RPMI7951 (cell line): ENCODE results near the gene ANKRD13B. TPM values are rescaled to one million over a fixed set of nuclear protein-coding genes. Genes with fewer than 3 reads are reported as not detected.

Source experiments
- DNase-seq: peaks from one replicate; pipeline ENCODE4 v3.0.0-alpha.2; 2012; ENCODE audit warnings: low read depth
- total RNA-seq: library from RNA; depleted of rRNA; stranded (reverse); fragments of >200 nt; shearing (Covaris generic); gene quantifications from 2 replicates; pipeline ENCODE4 v1.2.3, GENCODE V29; 2014

The ANKRD13B gene
- total RNA-seq, 1 experiment from 2014 or later, result 1.2 TPM

DNA sequence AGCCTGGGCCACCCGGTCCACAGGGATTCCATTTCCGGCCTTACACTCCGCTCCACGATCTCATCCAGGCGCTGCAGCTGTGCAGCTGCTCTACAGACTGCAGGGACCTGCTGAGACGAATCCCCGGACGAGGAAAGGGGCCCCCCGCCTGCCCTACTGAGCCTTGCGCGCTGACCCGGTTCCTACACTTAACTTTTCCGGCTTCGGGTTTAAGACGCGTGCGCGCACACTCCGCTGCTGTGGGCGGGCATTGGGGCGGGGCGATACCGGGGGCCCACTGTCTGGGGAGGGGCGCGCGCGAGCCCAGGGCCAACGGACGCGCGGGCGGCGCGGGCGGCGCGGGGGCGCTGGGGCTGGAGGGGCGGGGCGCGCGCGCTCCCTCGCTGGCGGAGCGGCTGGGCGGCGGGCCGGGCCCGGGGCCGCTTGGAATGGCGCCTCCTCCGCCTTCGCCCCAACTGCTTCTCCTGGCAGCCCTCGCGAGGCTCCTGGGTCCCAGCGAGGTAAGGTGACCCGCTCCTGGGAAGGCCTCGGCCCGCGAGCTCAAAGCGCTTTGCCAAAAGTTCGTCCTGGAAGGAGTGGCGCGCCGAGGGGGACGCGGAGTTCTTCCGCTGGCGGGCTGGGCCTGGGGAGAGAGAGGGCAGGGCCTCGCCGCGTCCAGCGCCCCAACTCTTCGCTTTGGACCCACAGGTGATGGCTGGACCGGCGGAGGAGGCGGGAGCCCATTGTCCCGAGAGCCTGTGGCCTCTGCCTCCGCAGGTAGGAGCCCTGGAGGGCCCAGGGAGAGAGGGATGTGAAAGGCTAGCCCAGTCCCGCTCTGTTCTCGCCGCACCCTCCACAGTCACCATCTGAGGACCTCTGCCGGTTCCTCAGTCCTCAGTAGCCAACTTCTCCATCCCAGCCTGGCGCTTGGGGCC is 24.3 kb upstream of the ANKRD13B start, which contains the start of gene TP53I13:
TP53I13 (plus strand) TSS at position 371 of the 914 bp plus-strand sequence; CDS start at position 429, 58 bp downstream.
- peak; percentile 80 for DNase-seq

DNA sequence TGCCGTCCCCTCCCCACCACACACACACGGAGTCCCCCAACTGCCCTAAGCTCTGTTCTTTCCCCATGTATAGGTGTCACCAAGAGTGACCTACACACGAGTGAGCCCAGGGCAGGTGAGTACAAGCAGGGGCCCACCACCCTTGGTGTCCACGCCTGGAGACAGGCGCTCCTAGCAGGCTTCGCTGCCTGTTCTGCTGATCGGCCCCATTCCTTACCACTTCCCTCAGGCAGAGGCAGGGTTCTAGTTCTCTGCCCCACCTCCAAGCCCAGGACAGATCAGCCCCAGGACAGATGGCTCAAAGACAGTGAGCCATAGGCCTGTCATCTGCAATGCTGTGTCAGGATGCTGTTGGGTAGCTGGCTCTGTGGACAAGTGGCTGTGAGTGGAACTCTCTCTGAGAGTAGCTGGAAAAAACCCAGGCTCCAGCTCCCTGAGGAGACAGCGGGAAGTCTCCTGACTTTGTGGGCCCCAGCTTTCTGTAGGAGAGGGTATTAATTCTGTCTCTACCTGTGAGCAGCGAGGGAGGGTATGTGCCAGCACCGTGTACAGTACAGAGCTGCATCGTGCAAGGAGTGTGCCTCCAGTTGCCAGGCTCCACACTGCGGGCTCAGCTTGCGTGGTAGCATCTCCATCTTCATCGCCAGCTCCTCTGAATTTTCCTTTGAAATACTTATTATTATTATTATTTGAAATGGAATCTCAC is 23.5 kb upstream of the ANKRD13B start:
- DNase-seq, result peak; percentile 51

DNA sequence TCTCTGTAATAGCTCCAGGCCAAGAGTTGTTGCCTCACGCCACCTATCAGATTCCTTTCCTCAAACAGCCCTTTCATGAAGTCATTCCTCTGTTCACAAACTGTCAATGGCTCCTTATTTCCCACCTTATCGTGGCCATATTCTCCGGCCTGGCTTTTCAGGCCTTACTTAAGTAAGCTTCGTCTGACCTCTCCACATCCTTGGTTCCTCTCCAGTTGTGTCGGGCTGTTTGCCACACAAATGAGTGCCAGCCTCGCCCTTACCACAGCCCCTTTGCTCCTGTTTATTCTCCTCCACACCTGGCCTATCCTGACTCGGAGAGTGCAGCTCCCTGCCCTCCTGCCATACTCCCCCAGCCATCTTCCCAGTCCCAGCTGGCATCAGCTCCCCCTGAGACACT is 22.4 kb upstream of the ANKRD13B start:
- DNase-seq, result no peak

DNA sequence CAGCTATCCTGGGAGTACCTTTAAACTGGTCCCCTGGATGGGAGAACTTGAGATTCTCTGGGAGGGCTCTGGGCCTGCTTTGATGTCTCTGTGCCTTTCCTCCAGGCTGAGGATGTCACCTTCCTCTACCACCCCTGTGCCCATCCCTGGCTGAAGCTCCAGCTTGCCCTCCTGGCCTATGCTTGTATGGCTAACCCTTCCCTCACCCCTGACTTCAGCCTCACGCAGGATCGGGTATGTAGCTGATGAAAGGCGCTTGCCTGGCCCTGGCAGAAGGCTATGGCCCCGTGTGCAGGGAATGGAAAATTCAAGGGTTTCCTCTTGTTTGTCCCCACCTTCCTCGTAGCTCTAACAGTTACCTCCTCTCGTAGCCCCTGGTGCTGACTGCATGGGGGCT is 21.4 kb upstream of the ANKRD13B start:
- no peak for DNase-seq

DNA sequence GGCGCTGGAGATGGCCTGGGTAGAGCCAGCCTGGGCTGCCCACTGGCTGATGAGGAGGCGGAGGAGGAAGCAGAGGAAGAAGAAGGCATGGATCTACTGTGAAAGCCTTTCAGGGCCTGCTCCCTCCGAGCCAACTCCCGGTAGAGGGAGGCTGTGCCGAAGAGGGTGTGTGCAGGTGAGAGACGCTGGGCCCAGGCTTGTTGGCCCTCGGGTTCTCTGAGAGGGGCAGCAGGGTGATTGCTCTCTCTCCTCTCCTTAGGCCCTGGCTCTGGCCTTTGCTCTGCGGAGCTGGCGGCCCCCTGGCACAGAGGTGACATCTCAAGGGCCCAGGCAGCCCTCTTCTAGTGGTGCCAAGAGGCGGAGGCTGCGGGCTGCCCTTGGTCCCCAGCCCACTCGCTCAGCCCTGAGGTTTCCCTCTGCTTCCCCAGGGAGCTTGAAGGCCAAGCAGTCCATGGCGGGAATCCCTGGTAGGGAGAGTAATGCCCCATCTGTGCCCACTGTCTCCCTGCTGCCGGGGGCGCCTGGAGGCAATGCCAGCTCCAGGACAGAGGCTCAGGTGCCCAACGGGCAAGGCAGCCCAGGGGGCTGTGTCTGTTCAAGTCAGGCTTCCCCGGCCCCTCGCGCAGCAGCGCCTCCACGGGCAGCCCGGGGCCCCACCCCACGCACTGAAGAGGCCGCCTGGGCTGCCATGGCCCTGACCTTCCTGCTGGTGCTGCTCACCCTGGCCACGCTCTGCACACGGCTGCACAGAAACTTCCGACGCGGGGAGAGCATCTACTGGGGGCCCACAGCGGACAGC is 20.9 kb upstream of the ANKRD13B start:
- DNase-seq, result no peak

DNA sequence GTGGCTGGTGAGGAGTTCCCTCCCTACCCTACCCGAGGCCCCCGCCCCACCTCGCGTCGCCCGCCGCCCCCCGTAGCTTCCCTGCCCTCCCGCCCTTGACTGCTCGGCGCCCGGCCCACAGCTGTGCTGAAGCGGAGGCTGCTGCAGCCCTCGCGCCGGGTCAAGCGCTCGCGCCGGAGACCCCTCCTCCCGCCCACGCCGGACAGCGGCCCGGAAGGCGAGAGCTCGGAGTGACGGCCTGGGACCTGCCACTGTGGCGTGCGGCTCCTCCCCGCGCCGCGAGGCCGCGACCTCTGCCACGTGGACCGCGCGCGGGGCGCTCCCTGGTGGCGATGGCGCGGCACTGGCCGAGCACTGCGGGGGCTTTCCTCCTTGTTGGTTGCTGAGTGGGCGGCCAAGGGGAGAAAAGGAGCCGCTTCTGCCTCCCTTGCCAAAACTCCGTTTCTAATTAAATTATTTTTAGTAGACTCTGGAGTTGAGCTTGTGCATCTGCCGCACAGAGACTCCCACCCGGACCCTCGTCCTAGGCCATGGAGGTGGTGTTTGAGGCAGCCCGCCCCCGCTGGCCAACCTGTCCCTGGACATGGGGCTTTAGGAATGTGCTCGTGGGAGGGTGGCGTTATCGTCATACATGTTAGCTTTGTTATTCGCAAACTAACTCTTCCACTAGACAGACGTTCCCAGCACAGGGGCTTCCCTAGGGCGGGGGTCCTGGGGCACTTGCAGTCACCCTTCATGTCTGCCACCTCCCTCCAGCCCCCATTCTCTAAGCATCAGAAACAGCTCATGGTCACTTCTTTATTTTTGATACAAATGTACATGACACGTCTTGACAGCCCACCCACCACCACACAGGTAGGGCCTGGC is 20.0 kb upstream of the ANKRD13B start:
- DNase-seq, result no peak

DNA sequence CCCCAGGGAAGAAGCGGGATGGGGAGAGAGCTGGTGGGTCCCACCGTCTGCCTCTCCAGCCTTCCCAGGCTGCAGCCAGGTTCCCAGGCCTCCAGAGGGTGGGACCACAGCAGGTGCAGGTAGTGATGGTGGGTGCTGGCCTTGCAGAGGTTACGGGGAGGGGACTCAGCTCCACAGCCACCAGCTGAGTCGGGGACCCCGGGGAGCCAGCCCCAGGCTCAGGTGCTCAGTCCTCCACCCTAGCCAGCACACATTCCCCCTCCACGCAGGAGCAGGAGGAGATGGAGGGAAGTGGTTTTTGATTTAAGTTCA is 19.4 kb upstream of the ANKRD13B start:
- DNase-seq, result no peak

DNA sequence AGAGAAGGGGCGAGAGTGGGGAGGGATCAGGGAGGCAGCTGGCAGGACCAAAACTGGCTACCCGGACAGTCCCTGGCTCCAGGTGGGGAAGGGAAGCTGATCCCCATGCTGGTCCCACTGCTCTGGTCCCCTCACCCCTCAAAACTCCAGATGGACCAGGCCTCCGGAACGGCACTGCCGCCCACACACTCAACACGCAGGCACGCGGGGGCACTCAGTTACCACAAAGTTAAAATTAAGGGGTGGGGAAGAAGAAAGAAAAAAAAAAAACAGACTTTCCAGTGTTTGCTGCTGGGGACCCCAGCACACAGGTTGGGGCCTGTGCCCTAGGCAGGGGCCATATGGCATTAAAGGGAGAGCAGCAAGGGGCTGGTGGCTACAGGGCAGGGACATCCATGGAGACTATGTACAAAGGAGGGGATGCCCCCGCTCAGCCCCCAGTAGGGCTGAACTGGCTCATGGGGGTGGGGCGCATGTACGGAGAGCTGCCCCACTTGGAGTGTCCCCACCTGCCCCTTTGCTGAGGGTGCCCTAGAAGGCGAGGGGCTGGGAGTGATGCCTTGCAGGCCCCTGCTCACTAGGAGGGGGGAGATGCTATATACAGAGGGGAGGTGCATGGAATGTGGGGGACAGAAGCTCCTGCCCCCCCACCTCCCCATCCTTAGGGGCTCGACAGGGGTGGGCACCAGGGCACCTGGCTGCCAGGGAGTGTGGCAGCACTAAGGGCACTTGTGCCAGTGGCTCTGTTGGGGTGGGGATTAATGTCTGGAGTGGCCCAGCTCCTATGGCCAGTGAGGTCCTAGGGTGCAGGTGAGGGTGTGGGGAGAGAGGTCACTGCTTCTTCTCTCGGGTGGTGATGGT is 18.8 kb upstream of the ANKRD13B start:
- DNase-seq, result no peak

DNA sequence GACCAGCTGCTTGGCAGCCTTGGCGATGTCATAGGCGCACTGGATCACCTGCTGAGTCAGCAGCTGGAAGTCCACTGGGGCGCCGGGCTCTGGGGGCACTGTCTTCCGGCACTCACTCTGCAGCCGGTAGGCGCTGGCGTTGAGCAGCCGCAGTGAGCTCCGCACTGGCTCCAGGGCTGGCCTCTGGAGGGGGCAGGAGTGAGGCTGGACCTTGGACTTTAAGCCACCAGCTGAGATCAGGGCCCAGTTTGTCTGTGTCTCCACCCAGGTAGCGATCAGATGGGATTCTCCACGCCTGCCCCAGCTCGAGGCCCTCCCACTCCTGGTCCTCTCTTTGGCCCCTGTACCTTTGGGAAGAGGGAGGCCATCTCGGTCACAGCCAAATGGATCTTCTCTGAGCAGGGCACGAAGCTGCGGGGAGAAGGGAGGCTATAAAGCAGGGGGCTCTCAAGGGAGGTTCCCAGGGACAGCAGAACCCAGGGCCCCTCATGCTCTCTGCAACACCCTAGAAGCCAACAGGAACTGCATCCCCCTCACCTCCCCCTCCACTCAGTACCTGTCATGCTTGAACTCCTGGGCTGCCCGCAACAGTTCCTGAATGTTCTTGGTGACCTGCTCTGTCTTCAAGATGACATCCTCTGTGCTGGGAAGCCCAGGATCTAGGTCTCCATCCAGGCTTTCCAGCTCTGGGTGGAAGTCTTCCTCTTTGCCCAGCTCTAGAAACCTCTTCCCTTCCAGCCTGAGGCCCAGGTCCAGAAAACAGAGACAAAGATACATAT is 18.0 kb upstream of the ANKRD13B start:
- DNase-seq, result no peak

DNA sequence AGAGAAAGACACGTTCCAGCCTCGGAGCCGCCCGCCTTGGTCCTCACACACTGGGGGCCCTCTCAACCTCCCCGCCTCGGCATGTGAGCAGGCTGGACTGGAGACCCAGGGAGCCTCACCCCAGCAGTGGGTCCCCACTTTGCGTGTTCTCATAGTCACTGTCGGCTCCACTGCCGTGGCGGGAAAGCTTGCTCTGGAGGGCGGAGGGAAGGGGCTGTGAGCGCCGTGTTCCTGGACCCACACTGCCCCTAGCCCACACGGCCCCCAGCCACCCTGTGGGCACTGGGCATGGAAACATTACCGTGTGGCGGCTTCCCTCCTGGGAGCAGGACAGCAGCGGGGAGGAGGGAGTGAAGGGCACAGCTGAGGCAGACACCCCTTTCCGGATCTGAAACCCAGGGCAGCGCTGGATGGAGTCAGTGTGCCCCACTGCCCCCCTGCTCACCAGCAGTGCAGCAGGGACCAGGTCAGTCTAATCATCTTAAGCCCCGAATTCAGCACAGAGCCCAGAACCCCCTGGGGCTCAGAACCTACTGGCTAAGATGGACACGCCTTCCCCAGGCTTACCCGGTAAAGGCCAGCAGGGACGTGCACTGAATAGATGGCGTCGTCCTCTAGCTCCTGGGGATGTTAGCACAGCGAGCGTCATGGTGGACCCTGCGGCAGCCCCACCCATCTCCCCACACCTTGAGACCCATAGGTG is 17.3 kb upstream of the ANKRD13B start:
- no peak for DNase-seq

DNA sequence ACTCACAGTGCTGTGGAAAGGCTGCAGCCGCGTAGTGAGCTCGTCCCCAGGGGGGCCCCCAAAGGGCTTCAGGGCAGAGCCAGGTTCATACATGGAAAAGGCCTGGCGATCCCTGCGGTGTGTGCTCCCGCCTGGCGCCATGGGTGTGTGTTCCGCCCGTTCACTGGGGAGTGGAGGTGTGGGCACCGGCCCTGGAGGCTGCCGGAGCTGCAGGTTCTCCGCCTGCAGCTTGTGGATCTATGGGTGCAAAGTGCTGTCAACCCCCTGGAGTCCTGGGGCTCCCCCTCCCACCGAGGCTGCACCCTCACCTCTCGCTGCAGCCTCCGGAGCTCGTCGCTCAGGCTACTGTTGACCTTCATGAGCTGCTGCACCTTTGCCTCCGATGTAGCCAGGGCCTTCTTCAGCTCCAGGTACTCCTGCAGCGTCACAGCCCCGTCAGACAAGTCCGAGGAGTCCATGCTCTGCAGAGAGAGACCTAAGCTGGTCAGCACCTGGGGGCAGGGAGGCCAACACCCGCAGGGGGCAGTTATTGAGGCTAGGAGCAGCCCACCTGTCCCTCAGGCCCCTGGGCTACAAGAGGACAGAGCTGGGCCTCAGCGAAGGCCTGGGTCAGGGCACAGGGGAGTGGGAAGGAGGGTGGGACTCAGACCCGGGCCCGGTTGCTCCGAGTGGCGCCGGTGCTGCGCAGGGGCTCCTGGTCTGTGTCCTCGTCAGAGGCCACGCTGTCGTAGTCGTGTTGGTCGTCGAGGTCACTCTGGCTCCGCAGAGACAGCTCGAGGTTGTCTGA is 16.5 kb upstream of the ANKRD13B start:
- no peak for DNase-seq

DNA sequence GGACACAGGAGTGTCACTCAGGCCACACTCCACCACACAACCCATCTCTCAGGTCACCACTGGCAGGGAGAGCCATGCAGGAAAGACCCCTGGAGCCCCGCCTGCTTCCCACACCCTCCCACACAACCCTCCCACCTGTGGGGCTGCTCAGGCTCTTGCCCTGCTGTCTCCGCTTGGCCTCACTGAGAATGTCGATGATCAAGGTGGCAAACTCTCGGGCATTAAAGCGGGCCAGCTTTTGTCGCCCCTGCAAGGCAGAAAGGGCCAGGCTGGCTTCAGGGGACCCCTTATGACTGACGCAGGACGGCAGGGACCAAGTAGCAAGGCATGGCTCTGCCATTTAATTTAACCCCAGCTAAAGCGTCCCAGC is 15.9 kb upstream of the ANKRD13B start:
- DNase-seq, result no peak

DNA sequence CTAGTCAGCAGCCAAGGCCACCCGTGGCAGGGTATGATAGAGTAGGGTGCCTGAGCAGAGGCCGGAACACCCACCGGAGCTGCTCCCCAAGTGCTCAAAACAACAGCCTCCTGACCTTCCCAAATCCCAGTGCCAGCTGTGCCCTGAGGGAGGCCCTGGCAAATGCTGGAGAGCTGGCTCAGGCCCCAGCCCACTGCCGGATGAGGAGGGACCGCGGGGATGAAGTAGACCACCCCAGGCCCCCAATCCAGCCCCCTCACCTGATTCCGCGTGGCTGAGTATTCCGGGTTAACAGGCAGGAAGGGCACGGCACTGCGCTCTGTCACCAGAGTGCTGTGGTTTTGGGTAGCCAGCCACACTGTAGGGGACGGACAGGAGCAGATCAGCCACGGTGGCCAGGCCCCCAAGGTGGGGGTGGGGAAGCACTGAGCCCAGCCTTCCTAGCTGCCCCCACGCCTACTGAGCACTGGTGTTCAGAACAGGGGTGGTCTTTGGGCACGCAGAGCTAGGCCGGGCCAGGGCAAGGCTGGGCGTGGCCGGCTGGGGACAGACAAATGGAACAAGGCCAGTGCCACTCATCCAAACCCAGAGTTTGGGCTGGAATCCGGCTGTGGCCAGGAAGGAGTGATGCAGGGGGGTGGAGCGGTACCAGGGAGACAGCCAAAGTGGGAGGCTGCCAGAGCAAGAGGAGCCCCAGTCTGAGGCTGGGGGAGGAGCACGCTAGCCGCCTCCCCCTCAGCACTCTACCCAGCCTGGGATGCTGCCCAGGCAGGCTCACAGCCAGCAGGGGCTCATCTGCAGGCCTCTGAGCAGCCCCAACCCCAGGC is 15.3 kb upstream of the ANKRD13B start:
- DNase-seq, result no peak

DNA sequence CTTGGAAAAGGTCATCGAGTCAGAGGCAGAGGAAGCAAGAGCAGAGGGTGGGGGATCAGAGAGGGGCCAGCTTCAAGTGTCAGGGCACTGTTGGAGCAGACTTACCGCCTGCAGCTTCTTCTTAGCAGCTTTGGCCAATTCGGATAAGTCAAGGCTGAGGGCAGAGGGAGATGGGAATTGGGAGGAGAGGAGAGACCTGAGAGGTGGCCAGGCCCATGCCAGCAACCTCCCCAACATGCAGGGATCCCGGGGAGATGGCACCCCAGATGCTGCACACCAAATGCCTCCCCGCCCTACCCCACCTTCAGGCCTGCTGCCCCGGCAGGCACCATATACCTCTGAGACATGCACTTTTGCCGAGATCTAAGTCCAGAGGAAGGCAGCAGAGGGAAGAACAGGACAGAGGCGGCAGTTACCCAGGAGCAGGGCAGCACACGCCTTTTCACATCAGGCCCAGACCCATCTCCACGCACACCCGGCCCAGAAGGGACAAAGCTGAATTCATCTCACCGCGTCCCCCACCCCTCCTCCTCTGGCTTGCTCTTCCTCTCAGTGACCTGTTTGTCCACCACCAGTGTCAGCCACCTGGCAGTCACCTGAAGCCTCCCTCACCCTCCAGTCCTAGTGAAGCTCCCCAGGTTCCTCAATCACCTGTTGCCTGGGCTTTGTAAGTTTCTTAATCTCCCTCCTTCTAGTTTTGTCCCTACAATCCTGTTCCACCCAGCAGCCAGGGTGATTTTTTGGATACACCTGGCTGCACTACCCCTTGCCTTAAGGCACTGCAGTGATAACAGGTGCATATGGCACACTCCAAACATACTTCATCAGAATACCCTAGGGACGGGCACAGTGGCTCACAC is 14.1 kb upstream of the ANKRD13B start:
- no peak for DNase-seq

DNA sequence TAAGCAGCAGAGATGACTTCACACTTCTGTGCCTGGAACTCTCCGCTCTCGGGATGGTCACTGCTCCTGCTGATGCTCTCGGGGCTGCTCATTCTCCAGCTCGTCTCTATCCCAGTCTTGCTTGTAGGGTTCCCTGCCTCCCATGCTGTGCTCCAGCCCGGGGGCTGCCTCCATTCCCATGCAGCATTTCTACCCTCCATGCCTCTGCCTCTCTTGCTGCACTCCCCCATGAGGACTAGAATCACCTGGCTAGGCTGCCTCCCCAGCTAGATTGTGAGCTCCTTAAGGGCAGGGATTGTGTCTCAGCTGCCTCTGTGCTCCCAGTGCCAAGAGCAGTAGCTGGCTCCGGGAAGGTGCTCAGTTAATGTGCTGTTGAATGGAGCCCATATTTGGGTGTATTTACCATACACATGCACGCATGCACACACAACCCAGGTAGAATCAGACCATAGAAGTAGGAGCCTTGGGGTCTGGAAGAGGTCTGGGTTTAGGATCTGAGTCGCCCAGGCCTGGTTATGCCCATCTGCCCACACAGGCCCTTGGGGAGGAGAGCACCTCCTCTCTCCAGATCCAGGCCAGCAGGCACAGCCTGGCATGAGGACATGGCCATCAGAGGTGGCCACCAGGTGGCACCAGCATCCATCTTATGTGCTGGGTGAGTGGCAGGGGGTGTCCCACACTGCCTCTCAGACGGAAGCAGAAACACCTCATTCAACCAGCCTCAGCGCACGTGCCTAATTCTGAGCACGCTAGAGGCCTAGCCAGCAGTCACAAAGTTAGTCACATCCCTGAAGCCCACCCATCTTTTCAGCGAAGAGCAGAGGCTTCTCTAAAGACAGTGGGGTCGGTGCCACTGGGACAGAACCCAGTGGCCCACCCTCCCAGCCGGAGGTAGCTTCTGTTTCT is 12.8 kb upstream of the ANKRD13B start:
- peak; percentile 71 for DNase-seq
